AG04449 (cell line): ENCODE measurements around the gene GRWD1.

Experiments
- CTCF ChIA-PET: fragments of 350-600 bp; formaldehyde crosslinking; extraction: SDS; loops from one replicate; lab custom pipeline; 2021; ENCODE audit warnings: antibody characterized with exemption; lab: Yijun Ruan, JAX
- POLR2A ChIA-PET: fragments of 400-600, 350-600 bp; formaldehyde crosslinking; extraction: SDS; loops from one replicate; lab custom pipeline; 2020; ENCODE audit warnings: antibody characterized with exemption, inconsistent platforms; lab: Yijun Ruan, JAX
- DNase-seq: peaks from one replicate; pipeline ENCODE4 v3.0.0-alpha.2; 2010; ENCODE audit warnings: low read depth, low spot score
- H3K4me3 ChIP-seq: 2 replicates; pipeline ENCODE4 v1.5.1; 2011; ENCODE audit warnings: low read depth, mild to moderate bottlenecking, control low read depth, low read length
- TF ChIP-seq, protein P1 (sequence below): IDR thresholded peaks from one replicate; pipeline ENCODE4 v1.5.1; 2011; ENCODE audit warnings: mild to moderate bottlenecking, moderate library complexity, low read length, control low read depth, inconsistent platforms; ENCODE audit not compliant: insufficient read depth; ENCODE audit errors: missing control alignments

The GRWD1 gene

DNA sequence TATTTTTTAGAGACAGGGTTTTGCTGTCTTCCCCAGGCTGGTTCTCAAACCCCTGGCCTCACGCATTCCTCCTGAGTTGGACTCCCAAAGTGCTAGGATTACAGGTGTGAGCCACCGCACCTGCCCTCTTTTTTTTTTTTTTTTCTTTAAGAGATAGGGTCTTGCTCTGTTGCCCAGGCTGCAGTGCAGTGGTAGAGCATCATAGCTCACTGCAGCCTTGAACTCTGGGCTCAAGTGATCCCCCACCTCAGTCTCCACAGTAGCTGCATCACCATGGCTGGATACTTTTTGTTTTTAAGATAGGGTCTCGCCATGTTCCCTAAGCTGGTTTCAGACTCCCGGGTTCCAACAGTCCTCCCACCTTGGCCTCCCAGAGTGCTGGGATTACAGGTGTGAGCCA is 11.1 kb downstream of the GRWD1 start:
- CTCF ChIA-PET: interaction anchor here (1.2 to 1.8 kb wide), 2 partner anchors 11 to 66 kb away, joined by 4 to 6 read pairs; partner anchors contain the start of genes GRWD1 and KDELR1
- DNase-seq: no peak
- POLR2A ChIA-PET: interaction anchor here (0.7 kb wide), 1 partner anchor 65 kb away, joined by 7 read pairs; no protein-coding TSS in a partner anchor
- TF ChIP-seq, protein P1, sequence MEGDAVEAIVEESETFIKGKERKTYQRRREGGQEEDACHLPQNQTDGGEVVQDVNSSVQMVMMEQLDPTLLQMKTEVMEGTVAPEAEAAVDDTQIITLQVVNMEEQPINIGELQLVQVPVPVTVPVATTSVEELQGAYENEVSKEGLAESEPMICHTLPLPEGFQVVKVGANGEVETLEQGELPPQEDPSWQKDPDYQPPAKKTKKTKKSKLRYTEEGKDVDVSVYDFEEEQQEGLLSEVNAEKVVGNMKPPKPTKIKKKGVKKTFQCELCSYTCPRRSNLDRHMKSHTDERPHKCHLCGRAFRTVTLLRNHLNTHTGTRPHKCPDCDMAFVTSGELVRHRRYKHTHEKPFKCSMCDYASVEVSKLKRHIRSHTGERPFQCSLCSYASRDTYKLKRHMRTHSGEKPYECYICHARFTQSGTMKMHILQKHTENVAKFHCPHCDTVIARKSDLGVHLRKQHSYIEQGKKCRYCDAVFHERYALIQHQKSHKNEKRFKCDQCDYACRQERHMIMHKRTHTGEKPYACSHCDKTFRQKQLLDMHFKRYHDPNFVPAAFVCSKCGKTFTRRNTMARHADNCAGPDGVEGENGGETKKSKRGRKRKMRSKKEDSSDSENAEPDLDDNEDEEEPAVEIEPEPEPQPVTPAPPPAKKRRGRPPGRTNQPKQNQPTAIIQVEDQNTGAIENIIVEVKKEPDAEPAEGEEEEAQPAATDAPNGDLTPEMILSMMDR: no peak
- H3K4me3 ChIP-seq: no peak overlapping the region

DNA sequence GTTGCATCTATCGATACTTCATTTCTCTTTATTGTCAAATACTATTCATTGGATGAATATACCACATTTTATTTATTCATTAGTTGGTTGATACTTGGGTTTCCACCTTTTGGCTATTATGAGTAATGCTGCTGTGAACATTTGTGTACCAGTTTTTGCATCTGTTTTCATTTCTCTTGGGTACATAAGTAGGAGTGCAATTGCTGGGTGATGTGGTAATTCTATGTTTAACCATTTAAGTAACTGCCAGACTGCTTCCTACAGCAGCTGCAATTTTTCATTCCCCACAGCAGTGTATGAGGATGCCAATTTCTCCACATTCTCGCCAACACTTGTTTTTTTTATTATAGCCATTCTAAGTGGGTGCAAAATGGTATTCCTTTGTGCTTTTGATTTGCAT is 12.2 kb downstream of the GRWD1 start:
- CTCF ChIA-PET: interaction anchor here (0.7 to 1.8 kb wide), 3 partner anchors 9 to 67 kb away, joined by 3 to 6 read pairs (median 3); partner anchors contain the start of gene KDELR1
- POLR2A ChIA-PET: no interaction called here
- no peak for DNase-seq
- H3K4me3 ChIP-seq: no peak overlapping the region
- TF ChIP-seq, protein P1: no peak

DNA sequence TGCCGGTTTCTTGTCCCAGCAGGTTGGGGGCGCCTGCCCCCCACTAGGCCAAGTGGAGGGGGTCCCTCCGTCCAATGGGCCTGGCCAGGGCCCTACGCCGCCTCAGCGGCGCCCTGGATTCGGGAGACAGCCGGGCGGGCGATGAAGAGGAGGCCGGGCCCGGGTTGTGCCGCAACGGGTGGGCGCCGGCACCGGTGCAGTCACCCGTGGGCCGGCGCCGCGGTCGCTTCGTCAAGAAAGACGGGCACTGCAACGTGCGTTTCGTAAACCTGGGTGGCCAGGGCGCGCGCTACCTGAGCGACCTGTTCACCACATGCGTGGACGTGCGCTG is 15.8 kb downstream of the GRWD1 start:
- DNase-seq: no peak
- POLR2A ChIA-PET: no interaction called here
- TF ChIP-seq, protein P1: no peak
- H3K4me3 ChIP-seq: no peak overlapping the region
- CTCF ChIA-PET: interaction anchor here (1.1 to 1.2 kb wide), 2 partner anchors 16 to 70 kb away, joined by 4 to 6 read pairs; partner anchors contain the start of genes GRWD1 and KDELR1

DNA sequence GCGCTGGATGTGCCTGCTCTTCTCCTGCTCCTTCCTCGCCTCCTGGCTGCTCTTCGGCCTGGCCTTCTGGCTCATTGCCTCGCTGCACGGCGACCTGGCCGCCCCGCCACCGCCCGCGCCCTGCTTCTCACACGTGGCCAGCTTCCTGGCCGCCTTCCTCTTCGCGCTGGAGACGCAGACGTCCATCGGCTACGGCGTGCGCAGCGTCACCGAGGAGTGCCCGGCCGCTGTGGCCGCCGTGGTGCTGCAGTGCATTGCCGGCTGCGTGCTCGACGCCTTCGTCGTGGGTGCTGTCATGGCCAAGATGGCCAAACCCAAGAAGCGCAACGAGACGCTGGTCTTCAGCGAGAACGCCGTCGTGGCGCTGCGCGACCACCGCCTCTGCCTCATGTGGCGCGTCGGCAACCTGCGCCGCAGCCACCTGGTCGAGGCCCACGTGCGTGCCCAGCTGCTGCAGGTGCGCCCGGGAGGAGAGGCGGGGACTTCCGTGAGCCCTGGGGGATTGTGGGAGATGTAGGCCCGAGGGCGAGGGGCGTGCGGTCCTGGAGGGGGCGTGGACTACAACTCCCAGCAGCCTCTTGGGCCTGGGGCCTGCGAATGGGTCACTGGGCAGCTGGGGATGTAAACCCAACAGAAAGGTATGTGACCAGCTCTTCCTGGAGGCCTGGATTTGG is 16.3 kb downstream of the GRWD1 start:
- H3K4me3 ChIP-seq: no peak overlapping the region
- TF ChIP-seq, protein P1: no peak
- POLR2A ChIA-PET: no interaction called here
- no peak for DNase-seq
- CTCF ChIA-PET: interaction anchor here (1.0 to 1.3 kb wide), 4 partner anchors 15 to 71 kb away, joined by 3 to 6 read pairs (median 4); partner anchors contain the start of genes GRWD1 and KDELR1

DNA sequence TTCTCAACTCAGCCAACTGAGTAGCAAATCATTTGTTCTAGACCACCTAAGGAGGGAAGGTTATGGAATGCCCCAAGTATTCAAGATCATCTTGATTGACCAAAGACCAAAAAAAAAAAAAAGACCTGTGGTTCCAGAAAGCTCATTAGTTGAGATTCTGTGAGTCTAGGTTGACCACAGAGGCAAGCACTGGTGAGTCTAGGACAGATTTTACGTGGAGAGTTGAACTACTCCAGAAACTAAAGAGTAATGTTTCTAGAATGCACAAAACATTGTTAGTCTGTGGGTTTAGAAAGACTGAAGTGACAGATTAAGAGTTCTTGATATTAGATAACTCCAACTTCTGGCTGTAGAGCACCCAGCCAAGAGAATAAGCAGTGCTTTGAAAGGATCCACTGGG is 19.4 kb downstream of the GRWD1 start:
- POLR2A ChIA-PET: interaction anchor here (0.6 kb wide), 1 partner anchor 610 kb away, joined by 3 read pairs; no protein-coding TSS in a partner anchor
- DNase-seq: no peak
- CTCF ChIA-PET: interaction anchor here (1.1 kb wide), 1 partner anchor 119 kb away, joined by 3 read pairs; no protein-coding TSS in a partner anchor
- H3K4me3 ChIP-seq: no peak overlapping the region
- TF ChIP-seq, protein P1: no peak

DNA sequence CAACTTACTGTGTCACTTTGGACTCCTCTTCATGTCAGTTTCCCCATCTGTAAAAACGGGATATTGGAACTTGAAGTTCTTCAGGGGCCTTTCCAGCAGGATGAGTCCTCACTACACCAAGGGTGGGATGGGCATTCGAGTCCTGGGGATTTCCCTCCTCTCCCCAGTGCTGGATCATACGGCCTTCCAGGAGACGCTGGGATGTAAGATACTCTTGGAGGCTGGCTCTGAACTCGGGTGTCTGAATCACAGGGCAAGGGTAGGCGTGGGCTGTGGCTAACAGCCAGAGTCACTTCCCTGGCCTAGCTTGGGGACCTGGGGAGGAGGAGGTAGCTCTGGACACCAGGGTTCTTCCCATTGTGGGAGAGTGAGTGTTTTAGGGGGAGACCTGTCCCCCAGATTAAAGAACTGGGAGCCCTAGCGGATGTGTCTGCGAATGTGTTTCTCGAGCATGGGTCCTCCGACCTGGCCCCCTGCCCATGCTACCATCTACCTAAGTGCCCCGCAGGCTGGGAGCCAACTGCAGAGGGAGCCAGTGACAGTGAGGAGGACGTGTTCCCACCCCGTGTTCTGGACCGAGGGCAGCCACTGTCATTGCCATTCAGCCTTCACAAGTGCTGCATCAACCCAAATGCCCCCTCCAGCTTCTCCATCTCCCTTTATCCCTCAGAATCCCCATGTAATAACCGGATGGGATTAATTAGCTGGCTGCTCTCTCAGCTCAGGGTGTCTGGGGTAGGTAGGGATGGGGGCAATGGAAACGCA is 21.0 kb downstream of the GRWD1 start:
- no peak for DNase-seq
- ChIA-PET POLR2A (no interaction called here), CTCF (interaction anchor here (0.6 to 1.9 kb wide), 4 partner anchors 21 to 117 kb away, joined by 3 to 12 read pairs (median 4); partner anchors contain the start of genes GRWD1 and KDELR1)
- no peak overlapping the region for H3K4me3 ChIP-seq
- TF ChIP-seq, protein P1: no peak
